ENCODE data around the gene TM4SF1.

Gene TM4SF1

DNA sequence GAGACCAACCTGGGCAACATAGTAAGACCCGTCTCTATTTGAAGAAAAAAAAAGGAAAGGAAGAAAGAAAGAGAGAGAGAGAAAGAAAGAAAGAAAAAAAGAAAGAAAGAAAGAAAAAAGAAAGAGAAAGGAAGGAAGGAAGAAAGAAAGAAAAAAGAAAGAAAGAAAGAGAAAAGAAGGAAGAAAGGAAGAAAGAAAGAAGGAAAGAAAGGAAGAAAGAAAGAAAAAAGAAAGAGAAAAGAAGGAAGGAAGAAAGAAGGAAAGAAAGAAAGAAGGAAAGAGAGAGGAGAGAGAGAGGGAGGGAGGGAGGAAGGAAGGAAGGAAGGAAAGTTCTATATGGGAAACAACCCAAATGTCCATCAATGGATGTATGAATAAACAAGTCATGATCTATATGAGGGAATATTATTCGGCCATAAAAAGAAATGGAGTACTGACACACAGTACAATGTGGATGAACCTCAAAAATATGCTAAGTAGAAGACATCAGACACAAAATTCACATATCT is 28.8 kb upstream of the TM4SF1 start:
- no peak for ATAC-seq
- no peak for TF ChIP-seq PPARA (CRISPR knock-in tag; IDR thresholded peaks at IDR 0.05; ENCODE audit: borderline replicate concordance)
- no peak for TF ChIP-seq ZNF565 (CRISPR knock-in tag; conservative IDR thresholded peaks at IDR 0.05; ENCODE audit: low read depth)
- no peak for TF ChIP-seq ISL1 (CRISPR knock-in tag; IDR thresholded peaks at IDR 0.05)
- TF ChIP-seq, protein P1, sequence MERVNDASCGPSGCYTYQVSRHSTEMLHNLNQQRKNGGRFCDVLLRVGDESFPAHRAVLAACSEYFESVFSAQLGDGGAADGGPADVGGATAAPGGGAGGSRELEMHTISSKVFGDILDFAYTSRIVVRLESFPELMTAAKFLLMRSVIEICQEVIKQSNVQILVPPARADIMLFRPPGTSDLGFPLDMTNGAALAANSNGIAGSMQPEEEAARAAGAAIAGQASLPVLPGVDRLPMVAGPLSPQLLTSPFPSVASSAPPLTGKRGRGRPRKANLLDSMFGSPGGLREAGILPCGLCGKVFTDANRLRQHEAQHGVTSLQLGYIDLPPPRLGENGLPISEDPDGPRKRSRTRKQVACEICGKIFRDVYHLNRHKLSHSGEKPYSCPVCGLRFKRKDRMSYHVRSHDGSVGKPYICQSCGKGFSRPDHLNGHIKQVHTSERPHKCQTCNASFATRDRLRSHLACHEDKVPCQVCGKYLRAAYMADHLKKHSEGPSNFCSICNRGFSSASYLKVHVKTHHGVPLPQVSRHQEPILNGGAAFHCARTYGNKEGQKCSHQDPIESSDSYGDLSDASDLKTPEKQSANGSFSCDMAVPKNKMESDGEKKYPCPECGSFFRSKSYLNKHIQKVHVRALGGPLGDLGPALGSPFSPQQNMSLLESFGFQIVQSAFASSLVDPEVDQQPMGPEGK (CRISPR knock-in tag; IDR thresholded peaks at IDR 0.05; ENCODE audit: borderline replicate concordance) = no peak
- TF ChIP-seq, protein P2, sequence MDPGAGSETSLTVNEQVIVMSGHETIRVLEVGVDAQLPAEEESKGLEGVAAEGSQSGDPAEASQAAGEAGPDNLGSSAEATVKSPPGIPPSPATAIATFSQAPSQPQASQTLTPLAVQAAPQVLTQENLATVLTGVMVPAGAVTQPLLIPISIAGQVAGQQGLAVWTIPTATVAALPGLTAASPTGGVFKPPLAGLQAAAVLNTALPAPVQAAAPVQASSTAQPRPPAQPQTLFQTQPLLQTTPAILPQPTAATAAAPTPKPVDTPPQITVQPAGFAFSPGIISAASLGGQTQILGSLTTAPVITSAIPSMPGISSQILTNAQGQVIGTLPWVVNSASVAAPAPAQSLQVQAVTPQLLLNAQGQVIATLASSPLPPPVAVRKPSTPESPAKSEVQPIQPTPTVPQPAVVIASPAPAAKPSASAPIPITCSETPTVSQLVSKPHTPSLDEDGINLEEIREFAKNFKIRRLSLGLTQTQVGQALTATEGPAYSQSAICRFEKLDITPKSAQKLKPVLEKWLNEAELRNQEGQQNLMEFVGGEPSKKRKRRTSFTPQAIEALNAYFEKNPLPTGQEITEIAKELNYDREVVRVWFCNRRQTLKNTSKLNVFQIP (CRISPR knock-in tag; IDR thresholded peaks at IDR 0.05; ENCODE audit: borderline replicate concordance, low read depth) = no peak
- no peak for TF ChIP-seq ZNF70 (CRISPR knock-in tag; IDR thresholded peaks at IDR 0.05)
- TF ChIP-seq, protein P3, sequence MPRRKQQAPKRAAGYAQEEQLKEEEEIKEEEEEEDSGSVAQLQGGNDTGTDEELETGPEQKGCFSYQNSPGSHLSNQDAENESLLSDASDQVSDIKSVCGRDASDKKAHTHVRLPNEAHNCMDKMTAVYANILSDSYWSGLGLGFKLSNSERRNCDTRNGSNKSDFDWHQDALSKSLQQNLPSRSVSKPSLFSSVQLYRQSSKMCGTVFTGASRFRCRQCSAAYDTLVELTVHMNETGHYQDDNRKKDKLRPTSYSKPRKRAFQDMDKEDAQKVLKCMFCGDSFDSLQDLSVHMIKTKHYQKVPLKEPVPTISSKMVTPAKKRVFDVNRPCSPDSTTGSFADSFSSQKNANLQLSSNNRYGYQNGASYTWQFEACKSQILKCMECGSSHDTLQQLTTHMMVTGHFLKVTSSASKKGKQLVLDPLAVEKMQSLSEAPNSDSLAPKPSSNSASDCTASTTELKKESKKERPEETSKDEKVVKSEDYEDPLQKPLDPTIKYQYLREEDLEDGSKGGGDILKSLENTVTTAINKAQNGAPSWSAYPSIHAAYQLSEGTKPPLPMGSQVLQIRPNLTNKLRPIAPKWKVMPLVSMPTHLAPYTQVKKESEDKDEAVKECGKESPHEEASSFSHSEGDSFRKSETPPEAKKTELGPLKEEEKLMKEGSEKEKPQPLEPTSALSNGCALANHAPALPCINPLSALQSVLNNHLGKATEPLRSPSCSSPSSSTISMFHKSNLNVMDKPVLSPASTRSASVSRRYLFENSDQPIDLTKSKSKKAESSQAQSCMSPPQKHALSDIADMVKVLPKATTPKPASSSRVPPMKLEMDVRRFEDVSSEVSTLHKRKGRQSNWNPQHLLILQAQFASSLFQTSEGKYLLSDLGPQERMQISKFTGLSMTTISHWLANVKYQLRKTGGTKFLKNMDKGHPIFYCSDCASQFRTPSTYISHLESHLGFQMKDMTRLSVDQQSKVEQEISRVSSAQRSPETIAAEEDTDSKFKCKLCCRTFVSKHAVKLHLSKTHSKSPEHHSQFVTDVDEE (CRISPR knock-in tag; IDR thresholded peaks at IDR 0.05) = no peak
- no peak for TF ChIP-seq TCF4 (CRISPR knock-in tag; IDR thresholded peaks at IDR 0.05; ENCODE audit: borderline replicate concordance)
- TF ChIP-seq ZFP30 (CRISPR knock-in tag; IDR thresholded peaks at IDR 0.05) = no peak
- no peak for TF ChIP-seq CSDC2 (CRISPR knock-in tag; IDR thresholded peaks at IDR 0.05)
- no peak for TF ChIP-seq ZNF8 (CRISPR knock-in tag; IDR thresholded peaks at IDR 0.05)
- no peak for TF ChIP-seq ARNTL (CRISPR knock-in tag; IDR thresholded peaks at IDR 0.05; ENCODE audit: borderline replicate concordance, low read depth)
- TF ChIP-seq, protein P4, sequence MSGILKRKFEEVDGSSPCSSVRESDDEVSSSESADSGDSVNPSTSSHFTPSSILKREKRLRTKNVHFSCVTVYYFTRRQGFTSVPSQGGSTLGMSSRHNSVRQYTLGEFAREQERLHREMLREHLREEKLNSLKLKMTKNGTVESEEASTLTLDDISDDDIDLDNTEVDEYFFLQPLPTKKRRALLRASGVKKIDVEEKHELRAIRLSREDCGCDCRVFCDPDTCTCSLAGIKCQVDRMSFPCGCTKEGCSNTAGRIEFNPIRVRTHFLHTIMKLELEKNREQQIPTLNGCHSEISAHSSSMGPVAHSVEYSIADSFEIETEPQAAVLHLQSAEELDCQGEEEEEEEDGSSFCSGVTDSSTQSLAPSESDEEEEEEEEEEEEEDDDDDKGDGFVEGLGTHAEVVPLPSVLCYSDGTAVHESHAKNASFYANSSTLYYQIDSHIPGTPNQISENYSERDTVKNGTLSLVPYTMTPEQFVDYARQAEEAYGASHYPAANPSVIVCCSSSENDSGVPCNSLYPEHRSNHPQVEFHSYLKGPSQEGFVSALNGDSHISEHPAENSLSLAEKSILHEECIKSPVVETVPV (CRISPR knock-in tag; IDR thresholded peaks at IDR 0.05) = no peak
- no peak for TF ChIP-seq ZC3H10 (CRISPR knock-in tag; IDR thresholded peaks at IDR 0.05)
- TF ChIP-seq, protein P5, sequence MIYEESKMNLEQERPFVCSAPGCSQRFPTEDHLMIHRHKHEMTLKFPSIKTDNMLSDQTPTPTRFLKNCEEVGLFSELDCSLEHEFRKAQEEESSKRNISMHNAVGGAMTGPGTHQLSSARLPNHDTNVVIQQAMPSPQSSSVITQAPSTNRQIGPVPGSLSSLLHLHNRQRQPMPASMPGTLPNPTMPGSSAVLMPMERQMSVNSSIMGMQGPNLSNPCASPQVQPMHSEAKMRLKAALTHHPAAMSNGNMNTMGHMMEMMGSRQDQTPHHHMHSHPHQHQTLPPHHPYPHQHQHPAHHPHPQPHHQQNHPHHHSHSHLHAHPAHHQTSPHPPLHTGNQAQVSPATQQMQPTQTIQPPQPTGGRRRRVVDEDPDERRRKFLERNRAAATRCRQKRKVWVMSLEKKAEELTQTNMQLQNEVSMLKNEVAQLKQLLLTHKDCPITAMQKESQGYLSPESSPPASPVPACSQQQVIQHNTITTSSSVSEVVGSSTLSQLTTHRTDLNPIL (CRISPR knock-in tag; IDR thresholded peaks at IDR 0.05; ENCODE audit: low read depth) = no peak
- no peak for TF ChIP-seq TOX (CRISPR knock-in tag; IDR thresholded peaks at IDR 0.05; ENCODE audit: borderline replicate concordance)

DNA sequence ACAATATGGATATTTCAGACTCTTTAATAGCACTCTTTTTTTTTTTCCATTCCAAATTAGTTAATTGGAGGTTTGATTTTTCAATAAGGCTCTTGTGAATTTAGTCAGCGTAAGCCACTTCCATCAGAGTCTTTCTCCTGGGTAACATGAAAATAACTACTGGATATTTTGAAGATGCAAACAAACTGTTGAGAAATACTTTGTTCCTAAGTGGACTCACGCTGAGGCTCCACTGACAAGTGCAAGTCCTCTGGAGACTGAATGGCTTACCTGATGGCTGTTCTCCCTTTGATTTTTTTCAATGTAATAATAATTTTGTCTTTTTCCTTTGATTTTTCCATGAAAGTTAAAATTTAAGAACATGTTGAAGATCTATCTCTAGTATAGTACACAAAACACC is 26.0 kb upstream of the TM4SF1 start:
- no peak for ATAC-seq
- TF ChIP-seq GLIS3 (CRISPR knock-in tag; IDR thresholded peaks at IDR 0.05) (no peak), OSR1 (CRISPR knock-in tag; IDR thresholded peaks at IDR 0.05) (no peak), BACH2 (CRISPR knock-in tag; IDR thresholded peaks at IDR 0.05; ENCODE audit: borderline replicate concordance) (no peak), ISL1 (CRISPR knock-in tag; IDR thresholded peaks at IDR 0.05) (no peak), TOX (CRISPR knock-in tag; IDR thresholded peaks at IDR 0.05; ENCODE audit: borderline replicate concordance) (no peak), ESRRG (CRISPR knock-in tag; IDR thresholded peaks at IDR 0.05) (no peak), ZNF8 (CRISPR knock-in tag; IDR thresholded peaks at IDR 0.05) (no peak), ZNF70 (CRISPR knock-in tag; IDR thresholded peaks at IDR 0.05) (no peak), ZNF565 (CRISPR knock-in tag; conservative IDR thresholded peaks at IDR 0.05; ENCODE audit: low read depth) (no peak), SNAI2 (CRISPR knock-in tag; IDR thresholded peaks at IDR 0.05) (no peak)
- TF ChIP-seq, protein P2 (CRISPR knock-in tag; IDR thresholded peaks at IDR 0.05; ENCODE audit: borderline replicate concordance, low read depth) = no peak
- TF ChIP-seq, protein P4 (CRISPR knock-in tag; IDR thresholded peaks at IDR 0.05) = no peak
- TF ChIP-seq, protein P3 (CRISPR knock-in tag; IDR thresholded peaks at IDR 0.05) = no peak
- TF ChIP-seq, protein P1 (CRISPR knock-in tag; IDR thresholded peaks at IDR 0.05; ENCODE audit: borderline replicate concordance) = no peak
